ENCODE measurements around the gene SEC24B.

The SEC24B gene

GRCh38 chr4:109588176-109588575 lies 154.6 kb downstream of the SEC24B start:
- no peak for DNase-seq

- DNase-seq = no peak
Measured at GRCh38 chr4:109589119-109589518, 155.5 kb downstream of the SEC24B start.

DNA sequence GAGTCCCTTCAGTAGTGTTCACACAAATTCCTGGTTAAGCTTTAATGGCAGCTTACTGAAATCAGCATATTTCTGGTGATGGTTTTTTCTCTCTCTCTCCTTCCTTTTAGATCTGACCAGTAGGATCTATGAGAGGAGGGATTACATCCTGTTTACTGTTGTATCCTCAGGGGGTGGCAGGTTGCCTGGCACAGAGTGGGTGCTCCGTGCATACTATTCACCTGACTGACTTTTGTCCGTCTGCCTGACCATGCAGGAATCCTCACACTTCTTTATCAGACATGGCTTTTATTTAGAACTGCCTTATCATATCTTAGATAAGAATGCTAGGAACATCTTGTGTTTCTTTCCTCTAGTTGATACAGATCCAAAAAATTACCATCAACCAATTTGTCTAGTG lies 156.0 kb downstream of the SEC24B start:
- no peak for DNase-seq
